Trophoblast cell (in vitro differentiated cells and primary cell): ENCODE measurements around the gene TMEM141. TPM values are rescaled to one million over a fixed set of nuclear protein-coding genes. Genes with fewer than 3 reads are reported as not detected.

Source experiments
- DNase-seq, 2 donors: peaks; one replicate each; pipeline ENCODE4 v3.0.0-alpha.2; 2016
- H2AFZ ChIP-seq: 2 replicates; pipeline ENCODE4 v1.6.1; 2013; ENCODE audit warnings: low read length, moderate library complexity, mild to moderate bottlenecking; ENCODE audit not compliant: insufficient read depth, poor library complexity
- H2AK5ac ChIP-seq: 2 replicates; pipeline ENCODE4 v1.6.1; 2013; ENCODE audit warnings: mild to moderate bottlenecking, low read length
- H2BK120ac ChIP-seq: 2 replicates; pipeline ENCODE4 v1.6.1; 2013; ENCODE audit warnings: low read length, mild to moderate bottlenecking, moderate library complexity; ENCODE audit not compliant: insufficient read depth, poor library complexity
- H2BK12ac ChIP-seq: 2 replicates; pipeline ENCODE4 v1.6.1; 2013; ENCODE audit warnings: mild to moderate bottlenecking, low read length, moderate library complexity
- H2BK5ac ChIP-seq: 2 replicates; pipeline ENCODE4 v1.6.1; 2013; ENCODE audit warnings: low read length, low read depth, moderate library complexity, mild to moderate bottlenecking; ENCODE audit not compliant: poor library complexity
- H3K14ac ChIP-seq: 2 replicates; pipeline ENCODE4 v1.6.1; 2013; ENCODE audit warnings: mild to moderate bottlenecking, low read length
- H3K18ac ChIP-seq: 2 replicates; pipeline ENCODE4 v1.6.1; 2013; ENCODE audit warnings: mild to moderate bottlenecking, low read length
- H3K23ac ChIP-seq: 2 replicates; pipeline ENCODE4 v1.6.1; 2013; ENCODE audit warnings: low read length
- H3K27ac ChIP-seq: 2 replicates; pipeline ENCODE4 v1.5.1; 2013; ENCODE audit warnings: low read depth, mild to moderate bottlenecking, inconsistent platforms, low read length, moderate library complexity
- H3K27me3 ChIP-seq: 2 replicates; pipeline ENCODE4 v1.6.1; 2013; ENCODE audit warnings: inconsistent platforms, mild to moderate bottlenecking, low read length, moderate library complexity; ENCODE audit not compliant: insufficient read depth
- H3K36me3 ChIP-seq, 2 experiments: 1 replicate in 1 of 2; 2 replicates in 1 of 2; pipeline ENCODE4 v1.6.1; 2013; ENCODE audit warnings: low read length in 2 of 2, mild to moderate bottlenecking in 2 of 2, moderate library complexity in 1 of 2; ENCODE audit not compliant: insufficient read depth in 2 of 2, control insufficient read depth in 1 of 2
- H3K4ac ChIP-seq: 2 replicates; pipeline ENCODE4 v1.6.1; 2013; ENCODE audit warnings: low read depth, mild to moderate bottlenecking, low read length, moderate library complexity
- H3K4me1 ChIP-seq, 2 experiments: 1 replicate in 1 of 2; 2 replicates in 1 of 2; pipeline ENCODE4 v1.6.1; 2013; ENCODE audit warnings: low read length in 2 of 2, mild to moderate bottlenecking in 2 of 2, moderate library complexity in 1 of 2; ENCODE audit not compliant: insufficient read depth in 2 of 2, control insufficient read depth in 1 of 2
- H3K4me2 ChIP-seq: 2 replicates; pipeline ENCODE4 v1.6.1; 2013; ENCODE audit warnings: inconsistent platforms, mild to moderate bottlenecking, low read length, moderate library complexity
- H3K4me3 ChIP-seq: 2 replicates; pipeline ENCODE4 v1.5.1; 2013; ENCODE audit warnings: mild to moderate bottlenecking, low read depth, low read length, inconsistent platforms
- H3K79me1 ChIP-seq: one replicate; pipeline ENCODE4 v1.6.1; 2013; ENCODE audit warnings: low read length
- H3K79me2 ChIP-seq: 2 replicates; pipeline ENCODE4 v1.6.1; 2013; ENCODE audit warnings: low read length, mild to moderate bottlenecking; ENCODE audit not compliant: control insufficient read depth, insufficient read depth, poor library complexity
- H3K9ac ChIP-seq: 2 replicates; pipeline ENCODE4 v1.6.1; 2013; ENCODE audit warnings: mild to moderate bottlenecking, low read length
- H3K9me3 ChIP-seq: 2 replicates; pipeline ENCODE4 v1.6.1; 2013; ENCODE audit warnings: low read depth, mild to moderate bottlenecking, control low read depth, inconsistent platforms, low read length; ENCODE audit not compliant: insufficient read depth
- H4K12ac ChIP-seq: 2 replicates; pipeline ENCODE4 v1.6.1; 2013; ENCODE audit warnings: low read depth, mild to moderate bottlenecking, low read length, moderate library complexity
- H4K8ac ChIP-seq: 2 replicates; pipeline ENCODE4 v1.6.1; 2013; ENCODE audit warnings: low read depth, mild to moderate bottlenecking, low read length, moderate library complexity
- H4K91ac ChIP-seq: one replicate; pipeline ENCODE4 v1.6.1; 2013; ENCODE audit warnings: low read depth, mild to moderate bottlenecking, low read length, moderate library complexity
- WGBS: extraction: QIAGEN DNeasy Blood & Tissue Kit; methylation state at CpG from one replicate; pipeline ENCODE4 v1.1.7; 2013; ENCODE audit warnings: missing lambda C conversion rate; ENCODE audit not compliant: insufficient read length, insufficient coverage; ENCODE audit errors: extremely low coverage; 5-methylcytosine and 5-hydroxymethylcytosine counted together
- polyA plus RNA-seq: library from polyadenylated mRNA; stranded (reverse); fragments of 200-250 nt; gene quantifications from 2 replicates; pipeline ENCODE4 v1.2.3, GENCODE V29; 2013

The TMEM141 gene
- 82.7 and 84.5 TPM in 2 replicates for polyA plus RNA-seq

- peak within 1 kb of the TSS; percentile 7 for H2AFZ ChIP-seq
- peak within 1 kb of the TSS; percentile 16 for H3K27ac ChIP-seq
- DNase-seq, result peak; percentile 99 to 100
- H3K23ac ChIP-seq, result no peak within 1 kb of the TSS
- H3K4me1 ChIP-seq, result peaks cover 20 to 24% of the 10 kb centered on the region in 2 experiments
- peaks cover 8 to 13% of the 10 kb centered on the region in 2 experiments for H3K36me3 ChIP-seq
- peak within 1 kb of the TSS; percentile 36 for H4K12ac ChIP-seq
- H3K9me3 ChIP-seq, result peaks cover 2% of the 10 kb centered on the region
- H2BK120ac ChIP-seq, result peak within 1 kb of the TSS; percentile 35
- H3K4ac ChIP-seq, result peak within 1 kb of the TSS; percentile 49
- peak within 1 kb of the TSS; percentile 3 for H2BK12ac ChIP-seq
- H4K91ac ChIP-seq, result peak within 1 kb of the TSS; percentile 74
- H3K4me2 ChIP-seq, result peak within 1 kb of the TSS; percentile 51
- H2BK5ac ChIP-seq, result peak within 1 kb of the TSS; percentile 44
- H3K9ac ChIP-seq, result peak within 1 kb of the TSS; percentile 0
- H4K8ac ChIP-seq, result peak within 1 kb of the TSS; percentile 89
- peak within 1 kb of the TSS; percentile 66 for H3K18ac ChIP-seq
- peak within 1 kb of the TSS; percentile 71 for H2AK5ac ChIP-seq
- peak within 1 kb of the TSS; percentile 78 for H3K14ac ChIP-seq
- H3K79me2 ChIP-seq, result peaks cover 4% of the 10 kb centered on the region
- no peaks in the 10 kb centered on the region for H3K27me3 ChIP-seq
- peak within 1 kb of the TSS; percentile 70 for H3K4me3 ChIP-seq
- H3K79me1 ChIP-seq, result peaks cover 11% of the 10 kb centered on the region
- no CpG with 5 or more reads among the region's 70 CpGs for WGBS
Measured at GRCh38 chr9:136790640-136791515, at the start of gene TMEM141. Gene TMEM141 (plus strand): TSS chr9:136791344. CDS start chr9:136791371, 27 bp downstream.

GRCh38 chr9:136741883-136742571 is 49.1 kb upstream of the TMEM141 start:
- H3K14ac ChIP-seq, result no peak overlapping the region
- H2BK120ac ChIP-seq, result no peak overlapping the region
- no CpG with 5 or more reads among the region's 32 CpGs for WGBS
- H4K12ac ChIP-seq, result no peak overlapping the region
- no peak overlapping the region for H3K23ac ChIP-seq
- no peak overlapping the region for H2BK12ac ChIP-seq
- no peak overlapping the region for H4K91ac ChIP-seq
- no peaks in the 10 kb centered on the region for H3K79me1 ChIP-seq
- no peaks in the 10 kb centered on the region for H3K79me2 ChIP-seq
- H2AFZ ChIP-seq, result no peak overlapping the region
- H3K27ac ChIP-seq, result no peak overlapping the region
- H3K27me3 ChIP-seq, result no peaks in the 10 kb centered on the region
- H2AK5ac ChIP-seq, result no peak overlapping the region
- no peak overlapping the region for H3K18ac ChIP-seq
- H3K4me3 ChIP-seq, result no peak overlapping the region
- no peaks in the 10 kb centered on the region for H3K4me1 ChIP-seq
- H4K8ac ChIP-seq, result no peak overlapping the region
- H3K9me3 ChIP-seq, result no peaks in the 10 kb centered on the region
- H3K9ac ChIP-seq, result no peak overlapping the region
- DNase-seq, result no peak
- H3K4ac ChIP-seq, result no peak overlapping the region
- no peak overlapping the region for H2BK5ac ChIP-seq
- no peak overlapping the region for H3K4me2 ChIP-seq
- H3K36me3 ChIP-seq, result no peaks in the 10 kb centered on the region

GRCh38 chr9:136742591-136743391 is 48.4 kb upstream of the TMEM141 start, which contains the start of gene LCN10:
Gene LCN10 (minus strand): TSS chr9:136742940. CDS start chr9:136742903, 37 bp downstream.
- no peak within 1 kb of the TSS for H2AFZ ChIP-seq

GRCh38 chr9:136743639-136744211 is 47.4 kb upstream of the TMEM141 start:
- Histone ChIP-seq H3K27ac (no peak overlapping the region), H2BK5ac (no peak overlapping the region), H4K12ac (no peak overlapping the region), H3K9ac (no peak overlapping the region), H2AK5ac (no peak overlapping the region), H3K4me2 (no peak overlapping the region), H3K4ac (no peak overlapping the region), H4K8ac (no peak overlapping the region), H4K91ac (no peak overlapping the region), H3K27me3 (no peaks in the 10 kb centered on the region), H3K79me2 (no peaks in the 10 kb centered on the region), H2BK12ac (no peak overlapping the region), H3K4me3 (no peak overlapping the region), H3K18ac (no peak overlapping the region), H3K9me3 (no peaks in the 10 kb centered on the region), H3K36me3 (no peaks in the 10 kb centered on the region), H3K4me1 (no peaks in the 10 kb centered on the region), H3K23ac (no peak overlapping the region), H3K79me1 (no peaks in the 10 kb centered on the region), H2AFZ (no peak overlapping the region), H2BK120ac (no peak overlapping the region), H3K14ac (no peak overlapping the region)
- no CpG with 5 or more reads among the region's 16 CpGs for WGBS
- DNase-seq, result no peak

More at GRCh38 chr9:136742591-136743391, 48.4 kb upstream of the TMEM141 start, which contains the start of gene LCN10:
- Histone ChIP-seq H4K91ac (no peak within 1 kb of the TSS), H3K79me1 (no peaks in the 10 kb centered on the region), H3K4ac (no peak within 1 kb of the TSS), H3K27ac (no peak within 1 kb of the TSS), H3K9ac (no peak within 1 kb of the TSS), H3K9me3 (no peaks in the 10 kb centered on the region), H4K8ac (no peak within 1 kb of the TSS), H2AK5ac (no peak within 1 kb of the TSS), H2BK120ac (no peak within 1 kb of the TSS), H2BK5ac (no peak within 1 kb of the TSS), H3K4me3 (no peak within 1 kb of the TSS), H3K18ac (no peak within 1 kb of the TSS), H3K36me3 (no peaks in the 10 kb centered on the region), H3K79me2 (no peaks in the 10 kb centered on the region), H3K4me2 (no peak within 1 kb of the TSS), H3K4me1 (no peaks in the 10 kb centered on the region), H3K23ac (no peak within 1 kb of the TSS), H4K12ac (no peak within 1 kb of the TSS), H2BK12ac (no peak within 1 kb of the TSS), H3K27me3 (no peaks in the 10 kb centered on the region), H3K14ac (no peak within 1 kb of the TSS)
- DNase-seq, result no peak
- no CpG with 5 or more reads among the region's 25 CpGs for WGBS
